K562 (cell line): ENCODE results near the gene TAF3. TPM values are rescaled to one million over a fixed set of nuclear protein-coding genes. Genes with fewer than 3 reads are reported as not detected.

Source experiments
- ATF2 ChIP-seq: sonication (generic); formaldehyde crosslinking; IDR thresholded peaks from 2 replicates; pipeline ENCODE4 v1.8.1; 2022; ENCODE audit warnings: missing genetic modification reagents
- CTCFL ChIP-seq: IDR thresholded peaks from 2 replicates; pipeline ENCODE4 v1.6.1; 2011; ENCODE audit warnings: borderline replicate concordance, low read depth, mild to moderate bottlenecking, moderate library complexity, low read length; ENCODE audit not compliant: insufficient read depth, poor library complexity, severe bottlenecking
- E4F1 ChIP-seq: fragments of 250-450 bp; sonication (Bioruptor Pico); IDR thresholded peaks from 2 replicates; pipeline ENCODE4 v1.5.0; 2021; ENCODE audit warnings: mild to moderate bottlenecking, borderline replicate concordance
- GTF2B ChIP-seq: IDR thresholded peaks from 2 replicates; pipeline ENCODE4 v1.6.1; 2011; ENCODE audit not compliant: insufficient read length; ENCODE audit errors: extremely low read depth
- KLF16 ChIP-seq: IDR thresholded peaks from 2 replicates; pipeline ENCODE4 v1.6.1; 2016; ENCODE audit warnings: antibody characterized with exemption
- PURB ChIP-seq: sonication (generic); formaldehyde crosslinking; IDR thresholded peaks from 2 replicates; pipeline ENCODE4 v1.9.0; 2021; ENCODE audit warnings: low read depth, mild to moderate bottlenecking, missing genetic modification reagents
- ZFP30 ChIP-seq: fragments of 250-450 bp; sonication (Bioruptor Pico); IDR thresholded peaks from 2 replicates; pipeline ENCODE4 v1.8.0; 2022; ENCODE audit warnings: moderate library complexity, mild to moderate bottlenecking, inconsistent platforms, borderline replicate concordance
- ZNF311 ChIP-seq: fragments of 250-450 bp; sonication (Bioruptor Pico); IDR thresholded peaks from 2 replicates; pipeline ENCODE4 v1.4.0; 2020; ENCODE audit warnings: mild to moderate bottlenecking, moderate library complexity
- ZNF324 ChIP-seq: fragments of 250-450 bp; sonication (Bioruptor Pico); IDR thresholded peaks from 2 replicates; pipeline ENCODE4 v1.4.0; 2020; ENCODE audit warnings: mild to moderate bottlenecking
- polyA plus RNA-seq, 8 experiments: library from polyadenylated mRNA; depleted of rRNA in 4 of 8; stranded (reverse) in 5 of 8; unstranded in 3 of 8; fragments of >200 nt; fragmentation: Nextera tagmentation in 2 of 8; fragmentation: Illumina TruSeq in 1 of 8; extraction: Ambion mirVana in 2 of 8; extraction: Trizol in 1 of 8; gene quantifications; 2 replicates each; pipeline versions ENCODE4 v1.2.1 to v1.2.3, GENCODE V29; 2011 to 2014; ENCODE audit warnings: inconsistent platforms in 1 of 8, missing spikeins in 1 of 8
- total RNA-seq, 7 experiments: library from RNA; depleted of rRNA in 6 of 7; stranded (reverse); fragments of >200 nt in 6 of 7; fragmentation: Illumina TruSeq in 2 of 7; extraction: Trizol in 2 of 7; gene quantifications; 2 replicates each; pipeline versions ENCODE4 v1.2.1 to v1.2.3, GENCODE V29; 2011 to 2021; ENCODE audit warnings: low replicate concordance in 1 of 7

The TAF3 gene
- total and polyA plus RNA-seq, 9 of the 15 experiments (the other 6 are each of a cell fraction or from before 2014, with no cell fraction given), result 1.5 to 9.9 (median 4.1) TPM

GRCh38 chr10:7891634-7892033 lies 73.3 kb downstream of the TAF3 start (continued):
- TF ChIP-seq CTCFL, result no peak
- TF ChIP-seq E4F1, result no peak
- no peak for TF ChIP-seq ZFP30 (CRISPR knock-in tag)
- no peak for TF ChIP-seq GTF2B
- no peak for TF ChIP-seq ATF2 (CRISPR knock-in tag)
- no peak for TF ChIP-seq ZNF311
- no peak for TF ChIP-seq ZNF324 (CRISPR knock-in tag)
- no peak for TF ChIP-seq PURB (CRISPR knock-in tag)
- no peak for TF ChIP-seq KLF16
